ENCODE data around the gene ABHD17C.

ABHD17C gene

DNA sequence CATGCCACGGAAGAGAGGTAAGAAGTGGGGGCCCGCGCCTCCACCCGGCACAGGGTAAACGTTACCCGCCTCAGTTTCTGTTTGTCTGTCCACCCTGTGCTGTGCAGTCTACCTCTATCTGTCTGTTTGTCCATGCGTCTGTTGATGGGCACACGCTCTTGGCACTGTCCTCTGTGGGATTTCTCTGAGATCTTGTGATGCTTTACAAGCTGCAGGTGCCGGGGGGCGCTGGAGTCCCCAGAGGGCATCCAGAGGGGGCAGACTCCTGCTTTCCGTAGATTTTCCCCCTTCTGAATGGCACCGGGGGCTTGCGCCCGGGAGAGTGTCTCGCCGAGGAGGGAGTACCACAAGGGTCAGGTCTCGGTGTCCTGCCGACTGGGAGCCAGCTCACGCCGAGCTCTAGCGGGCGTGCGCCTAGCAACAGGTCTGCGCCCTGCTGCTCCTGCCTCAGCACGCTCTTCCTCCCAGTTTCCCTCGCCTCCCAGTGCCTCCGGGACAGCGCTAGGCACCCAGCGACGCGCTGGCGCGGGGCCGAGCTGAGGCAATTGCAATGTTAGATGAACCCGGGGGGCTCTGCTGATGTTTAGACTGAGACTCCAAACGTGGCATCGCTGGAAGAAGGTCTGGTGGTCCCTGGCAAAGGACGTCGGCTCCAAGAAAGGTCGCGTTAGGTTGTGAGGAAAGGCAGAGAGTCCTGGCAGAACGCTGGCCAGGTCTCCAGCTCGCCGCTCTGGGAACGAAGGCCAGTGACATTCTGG is 84.7 kb downstream of the ABHD17C start:
- FAIRE-seq: no peak
- DNase-seq (ENCODE audit: insufficient read length, low spot score): peak; percentile 28

DNA sequence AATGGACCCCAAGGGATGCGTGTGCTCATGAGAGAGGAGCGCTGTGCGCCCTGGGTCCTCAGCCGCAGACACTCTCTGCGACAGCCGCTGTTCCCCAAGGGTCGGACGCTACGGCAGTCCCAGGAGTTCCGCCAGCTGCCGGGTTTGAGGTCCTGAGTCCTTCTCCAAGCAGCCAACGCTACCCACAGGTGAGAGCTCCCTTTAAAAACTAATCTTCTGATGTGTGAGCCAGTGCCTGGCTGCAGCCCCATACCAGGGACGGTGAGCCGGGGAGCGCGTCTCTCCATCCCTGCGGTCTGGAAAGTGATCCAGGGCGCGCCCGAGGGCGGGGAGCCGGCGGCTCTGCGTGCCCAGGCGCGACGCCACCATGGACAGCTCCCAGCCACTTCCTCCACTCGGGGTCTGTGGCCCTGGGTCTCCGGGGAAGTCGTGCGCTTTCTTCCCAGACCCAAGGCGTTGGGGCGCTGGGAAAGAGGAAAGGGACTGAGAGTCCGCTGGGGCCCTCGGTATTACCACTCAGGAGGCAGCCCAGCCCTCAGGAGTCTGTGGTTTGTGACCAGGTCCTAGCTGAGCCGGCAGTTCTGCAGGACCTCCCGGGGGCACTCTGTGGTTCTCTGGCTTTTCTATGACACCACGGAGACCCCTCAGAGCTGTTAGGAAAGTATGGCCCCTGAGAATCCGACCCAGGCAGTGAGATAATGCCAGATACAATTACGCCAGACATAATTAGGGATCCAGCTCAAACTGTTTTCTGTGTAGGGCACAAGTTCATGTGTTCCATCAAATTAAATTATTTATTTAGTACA is 85.5 kb downstream of the ABHD17C start:
- FAIRE-seq: no peak

DNA sequence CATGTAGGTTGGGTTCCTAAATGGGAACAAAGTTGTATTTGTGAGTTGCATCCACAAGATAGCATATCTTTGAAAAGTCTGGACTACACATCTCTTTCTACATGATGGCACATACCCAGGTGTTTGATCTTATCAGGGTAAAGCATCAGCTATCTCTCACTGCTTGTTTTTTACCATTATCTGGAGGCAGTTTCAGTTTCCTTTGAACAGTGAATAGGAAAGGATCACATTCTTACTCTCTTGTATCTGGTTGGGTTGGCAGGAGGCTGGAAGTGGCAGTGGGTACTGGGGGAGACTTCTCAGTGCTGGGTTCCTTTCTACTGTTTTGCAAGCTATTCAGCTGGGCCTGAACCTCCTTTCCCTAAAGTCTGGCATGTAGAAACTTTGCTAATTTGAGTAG is 88.2 kb downstream of the ABHD17C start:
- no peak for DNase-seq (ENCODE audit: insufficient read length, low spot score)
- FAIRE-seq: no peak

More for the DNA sequence above, 85.5 kb downstream of the ABHD17C start:
- DNase-seq (ENCODE audit: insufficient read length, low spot score): peak; percentile 54

DNA sequence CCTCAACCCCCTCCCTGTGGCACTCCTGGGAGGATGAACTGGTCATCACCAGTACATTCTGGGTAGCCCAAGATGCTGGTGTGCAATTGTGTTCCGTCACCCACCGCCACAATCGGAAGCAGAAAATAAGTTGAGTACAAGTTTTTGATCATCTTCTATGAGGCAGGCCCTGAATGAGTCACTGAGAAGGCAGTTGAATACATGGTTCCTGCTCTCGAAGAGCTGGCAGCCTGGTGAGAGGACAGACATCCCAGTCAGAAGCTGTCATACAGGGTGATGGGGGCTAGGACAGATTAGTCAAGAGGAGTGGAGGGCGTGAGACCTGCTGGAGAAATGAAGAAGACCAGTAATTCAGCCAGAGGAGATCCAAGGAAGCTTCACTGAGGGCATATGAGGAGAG is 90.2 kb downstream of the ABHD17C start:
- no peak for FAIRE-seq
- no peak for DNase-seq (ENCODE audit: insufficient read length, low spot score)

DNA sequence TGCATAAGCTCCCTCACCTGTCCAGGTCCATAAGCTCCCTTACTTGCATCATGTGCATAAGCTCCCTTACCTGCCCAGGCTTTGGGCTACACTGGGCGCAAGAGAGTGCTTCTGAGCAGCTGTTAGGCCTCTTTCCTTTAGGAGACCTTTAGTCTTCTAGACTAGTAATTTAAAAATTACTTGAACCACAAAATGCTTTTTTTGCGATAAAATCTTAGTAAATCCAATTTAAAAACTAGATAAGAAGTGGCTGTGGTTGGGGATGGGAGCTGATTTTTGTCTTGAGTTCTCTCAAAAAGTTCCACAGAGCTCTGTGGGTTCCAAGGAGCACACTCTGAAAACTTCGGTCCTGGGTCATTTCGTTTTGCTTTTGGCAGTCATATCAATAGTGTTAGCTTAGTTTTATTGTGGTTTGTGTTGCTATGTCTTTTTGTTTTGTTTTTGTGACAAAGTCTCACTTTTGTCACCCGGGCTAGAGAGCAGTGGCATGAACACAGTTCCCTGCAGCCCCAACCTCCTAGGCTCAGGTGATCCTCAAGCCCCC is 90.8 kb downstream of the ABHD17C start:
- no peak for FAIRE-seq

DNA sequence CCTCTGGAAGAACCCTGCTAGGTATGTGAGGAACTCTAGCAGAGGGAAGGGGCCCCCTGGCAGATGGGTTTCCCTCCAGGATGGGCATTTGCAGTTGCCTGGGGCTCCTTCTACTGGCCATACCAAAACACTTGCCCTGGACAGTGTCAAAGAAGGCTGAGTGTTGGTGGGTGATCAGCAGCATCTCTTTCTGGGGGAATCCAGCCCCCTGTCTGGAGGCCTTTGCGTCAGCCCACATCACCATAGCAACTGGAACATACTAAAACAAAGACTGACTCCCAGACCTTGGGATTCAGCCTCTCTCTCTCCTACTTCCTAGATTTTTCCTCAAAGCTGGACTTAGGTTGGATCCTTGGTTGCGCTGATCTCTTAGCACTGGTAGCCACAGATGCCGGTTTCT is 92.2 kb downstream of the ABHD17C start:
- DNase-seq (ENCODE audit: insufficient read length, low spot score): no peak
- FAIRE-seq: no peak

More for the DNA sequence above, 90.8 kb downstream of the ABHD17C start:
- no peak for DNase-seq (ENCODE audit: insufficient read length, low spot score)

DNA sequence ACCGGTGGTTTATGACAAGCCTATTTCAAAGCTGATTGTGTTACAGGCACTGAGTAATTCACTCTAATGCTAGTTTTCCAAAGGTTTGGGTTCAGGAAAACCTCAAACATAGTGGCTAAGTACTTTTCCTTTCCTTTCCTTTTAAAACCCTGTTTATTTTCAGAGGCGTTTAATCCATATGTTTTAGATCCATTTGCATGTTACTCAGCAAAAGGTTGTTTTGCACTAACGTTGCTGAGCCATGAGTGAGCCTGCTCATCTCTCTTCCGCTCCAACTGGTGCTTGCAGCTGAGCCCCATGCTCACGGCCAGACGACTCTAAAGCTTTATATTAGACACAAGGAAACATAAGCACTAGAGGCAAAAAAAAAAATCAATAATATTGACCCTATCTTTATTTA is 93.4 kb downstream of the ABHD17C start:
- no peak for FAIRE-seq
- no peak for DNase-seq (ENCODE audit: insufficient read length, low spot score)

DNA sequence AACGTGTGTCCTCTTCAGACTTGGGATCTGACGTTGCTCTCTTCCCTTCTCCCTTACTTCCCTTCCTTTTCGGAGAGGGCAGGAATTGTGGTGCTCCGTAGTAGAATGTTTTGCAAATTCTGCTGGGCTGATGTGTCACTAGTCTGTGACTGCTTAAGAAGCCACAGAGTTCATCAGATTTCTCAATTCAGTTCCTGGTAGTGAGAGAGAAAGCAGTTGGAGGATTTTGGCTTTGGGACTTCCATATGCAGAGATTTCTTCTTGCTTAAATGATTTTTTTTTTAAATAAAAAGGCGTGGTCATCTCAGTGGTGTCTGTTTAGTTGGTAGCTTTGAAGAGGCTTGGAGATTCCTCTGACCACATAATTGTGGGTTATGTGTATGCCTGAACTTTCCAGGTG is 94.2 kb downstream of the ABHD17C start:
- FAIRE-seq (no peak), DNase-seq (ENCODE audit: insufficient read length, low spot score) (no peak)

DNA sequence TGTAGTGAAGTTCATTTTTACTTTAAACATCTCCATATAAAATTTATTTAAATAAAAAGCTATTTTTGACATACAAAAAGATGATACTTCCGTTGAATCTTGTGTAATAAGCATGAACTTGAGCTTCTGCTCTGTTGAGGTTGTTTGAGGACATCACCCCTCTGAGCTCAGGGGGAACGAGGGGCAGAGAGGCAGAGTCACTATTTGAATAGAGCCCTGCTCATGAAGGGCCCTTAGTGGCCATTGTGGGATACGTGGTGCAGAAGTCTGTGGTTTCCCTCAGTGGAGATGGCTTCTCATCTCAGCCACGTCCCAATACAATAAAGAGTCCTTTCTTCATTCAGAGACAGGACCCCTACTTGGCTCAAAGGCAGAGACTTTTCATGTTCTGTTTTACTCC is 94.7 kb downstream of the ABHD17C start:
- FAIRE-seq (no peak), DNase-seq (ENCODE audit: insufficient read length, low spot score) (no peak)

DNA sequence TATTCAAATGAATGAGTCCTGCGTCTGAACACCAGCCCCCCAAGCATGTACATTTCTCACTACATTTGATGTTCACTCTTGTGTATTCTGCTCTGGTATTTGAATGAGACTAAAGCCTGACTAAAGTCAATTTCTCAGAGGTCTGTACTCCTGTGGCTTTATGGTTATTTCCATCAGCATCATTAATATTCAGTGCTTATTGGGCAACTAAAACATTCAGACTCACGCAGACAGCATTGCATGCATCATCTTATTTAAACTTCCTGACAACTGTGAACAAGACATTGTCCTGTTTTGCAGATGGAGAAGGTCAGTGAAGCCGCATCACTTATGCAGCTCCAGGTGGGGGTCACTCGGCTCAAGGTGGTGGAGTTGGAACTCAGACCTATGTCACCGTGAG is 95.1 kb downstream of the ABHD17C start:
- FAIRE-seq (no peak), DNase-seq (ENCODE audit: insufficient read length, low spot score) (no peak)

DNA sequence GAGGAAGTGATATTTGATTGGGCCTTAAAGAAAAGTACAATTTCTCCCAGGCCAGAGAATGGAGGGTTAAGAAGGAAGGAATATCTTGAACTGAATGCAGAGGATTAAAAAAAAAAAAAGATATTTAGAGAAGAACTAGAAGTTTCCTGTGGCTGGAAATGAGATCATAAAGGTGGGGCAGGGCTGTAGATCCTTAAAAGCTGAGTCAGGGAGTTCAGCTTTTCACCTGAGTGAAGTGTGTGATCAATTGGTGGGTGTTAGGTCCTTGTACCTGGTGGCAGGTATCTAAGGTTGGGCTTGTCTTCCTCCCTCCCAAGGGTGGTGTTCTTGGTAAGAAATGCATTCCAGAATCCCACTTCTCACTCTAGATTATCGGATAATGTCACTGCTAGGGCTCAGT is 95.9 kb downstream of the ABHD17C start:
- DNase-seq (ENCODE audit: insufficient read length, low spot score) (no peak), FAIRE-seq (no peak)

DNA sequence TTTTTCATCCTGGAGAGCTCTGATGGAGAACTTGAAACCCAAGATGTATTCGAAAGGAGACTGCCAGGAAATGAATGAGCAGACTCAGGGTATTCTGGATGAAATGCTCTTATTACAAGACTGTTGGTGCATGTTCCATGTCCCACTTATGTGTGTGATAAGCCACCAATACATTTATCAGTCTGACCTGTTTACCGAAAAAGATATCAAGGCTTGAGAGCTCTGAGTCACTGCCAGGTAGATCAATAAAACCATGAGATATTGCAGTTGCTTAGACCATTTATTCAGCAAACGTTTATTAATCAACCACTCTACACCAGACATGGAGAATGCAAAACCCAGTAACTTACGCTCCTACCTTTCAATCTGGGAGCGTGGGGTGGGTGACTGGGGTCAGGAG is 101.3 kb downstream of the ABHD17C start:
- FAIRE-seq: no peak
- no peak for DNase-seq (ENCODE audit: insufficient read length, low spot score)

DNA sequence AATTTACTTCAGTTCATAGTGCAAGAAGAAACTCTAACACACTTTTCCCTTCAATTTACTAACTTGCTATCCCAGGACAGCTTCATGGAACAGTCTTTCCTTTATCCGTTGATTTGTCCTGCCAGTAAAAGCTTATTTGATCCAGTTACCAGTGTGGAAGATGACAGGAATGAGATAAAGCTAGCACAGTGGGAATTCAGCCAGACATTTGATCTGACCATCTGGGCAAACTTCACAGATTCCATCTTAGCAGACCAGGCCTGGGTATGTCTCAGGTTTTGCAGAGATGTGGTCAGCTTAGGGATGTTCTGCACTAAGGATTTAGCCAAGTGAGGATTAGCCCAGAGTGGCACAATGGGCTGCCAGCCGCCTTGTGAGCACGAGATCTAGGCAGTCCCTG is 103.8 kb downstream of the ABHD17C start:
- FAIRE-seq (no peak), DNase-seq (ENCODE audit: insufficient read length, low spot score) (no peak)

DNA sequence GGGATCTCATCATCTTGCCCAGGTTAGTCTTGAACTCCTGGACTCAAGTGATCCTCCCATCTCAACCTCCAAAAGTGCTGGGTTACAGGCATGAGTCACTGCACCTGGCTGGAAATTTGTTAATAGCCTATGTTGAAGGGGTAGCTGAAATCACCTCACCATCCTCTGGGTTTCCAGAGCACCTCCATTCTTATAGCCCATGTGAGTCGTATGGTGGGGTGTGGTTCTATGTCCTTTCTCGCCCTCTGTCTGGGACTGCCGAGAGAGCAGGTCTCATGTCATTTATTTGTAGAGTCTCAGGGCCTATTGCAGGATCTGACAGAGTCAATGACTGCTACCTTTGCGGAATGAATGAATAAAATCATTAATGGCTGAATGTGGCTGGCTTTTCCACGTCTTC is 105.0 kb downstream of the ABHD17C start:
- DNase-seq (ENCODE audit: insufficient read length, low spot score): no peak

DNA sequence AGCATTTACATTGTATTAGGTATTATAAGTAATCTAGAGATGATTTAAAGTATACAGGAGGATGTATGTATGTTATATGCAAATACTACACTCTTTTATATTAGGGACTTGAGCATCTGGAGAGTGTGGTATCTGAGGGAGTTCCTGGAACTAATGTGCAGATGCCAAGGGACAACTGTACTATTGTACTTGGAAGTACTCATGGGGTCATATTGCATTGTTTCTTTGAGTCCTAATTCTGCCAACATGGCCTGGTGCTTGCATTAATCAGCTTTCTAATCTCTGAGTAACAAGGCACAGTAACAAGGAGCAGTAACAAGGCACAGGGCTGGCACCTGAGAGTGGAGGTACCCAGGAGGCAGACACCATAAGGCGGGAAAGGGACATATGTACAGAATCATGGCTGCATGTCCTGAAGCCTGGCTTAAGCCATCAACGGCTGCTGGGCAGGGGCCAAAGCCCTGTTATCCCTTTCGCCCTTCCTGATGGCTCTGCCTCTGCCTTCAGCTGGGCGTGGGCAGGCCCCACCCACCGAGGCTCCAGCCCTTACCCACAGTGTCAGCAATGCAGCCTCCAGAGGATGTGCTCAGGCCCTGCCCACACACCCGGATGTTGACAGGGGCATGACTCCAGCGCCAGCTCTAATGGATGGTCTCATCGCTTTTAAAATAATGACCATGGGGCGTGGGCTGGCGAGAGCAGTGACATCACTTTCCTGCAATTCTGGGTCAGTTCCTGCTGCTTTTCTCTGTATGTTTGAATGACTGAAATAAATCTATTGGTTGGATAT is 107.0 kb downstream of the ABHD17C start:
- FAIRE-seq (no peak), DNase-seq (ENCODE audit: insufficient read length, low spot score) (peak; percentile 24)

More for the DNA sequence above, 105.0 kb downstream of the ABHD17C start:
- no peak for FAIRE-seq

DNA sequence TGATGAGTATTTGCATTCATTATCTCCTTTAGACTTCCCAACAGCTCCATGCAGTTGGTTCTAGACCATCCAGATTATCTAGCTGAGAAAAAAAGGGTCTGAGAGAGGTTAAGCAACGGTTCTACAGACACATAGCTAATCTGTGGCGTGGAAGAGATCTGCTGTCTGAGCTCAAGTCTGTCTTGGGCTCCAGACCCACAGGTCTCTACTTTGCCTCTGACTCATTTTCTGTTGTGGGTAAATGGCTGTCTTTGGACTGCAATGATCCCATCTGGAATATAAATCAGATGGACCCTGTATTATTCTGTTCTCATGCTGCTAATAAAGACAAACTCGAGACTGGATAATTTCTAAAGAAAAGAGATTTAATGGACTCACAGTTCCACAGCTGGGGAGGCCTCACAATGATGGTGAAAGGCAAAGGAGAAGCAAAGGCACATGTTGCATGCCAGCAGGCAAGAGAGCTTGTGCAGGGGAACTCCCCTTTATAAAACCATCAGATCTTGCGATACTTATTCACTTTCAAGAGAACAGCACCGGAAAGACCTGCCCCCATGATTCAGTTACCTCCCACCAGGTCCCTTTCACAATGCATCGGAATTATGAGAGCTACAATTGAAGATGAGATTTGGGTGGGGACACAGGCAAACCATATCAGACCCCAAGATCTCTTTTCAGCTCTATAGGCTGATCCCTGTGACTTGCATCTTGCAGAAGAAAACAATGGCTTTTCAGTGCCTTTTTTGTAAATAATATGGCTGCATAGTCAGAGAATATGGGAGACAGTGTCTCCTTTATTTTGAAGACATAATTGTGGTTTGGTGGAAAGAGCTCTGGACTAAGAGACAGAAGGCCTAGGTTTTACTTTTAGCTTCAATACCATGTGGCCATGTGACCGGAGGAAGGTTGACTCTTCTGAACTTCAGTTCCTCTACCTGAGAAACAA is 108.7 kb downstream of the ABHD17C start:
- DNase-seq (ENCODE audit: insufficient read length, low spot score) (no peak), FAIRE-seq (no peak)

DNA sequence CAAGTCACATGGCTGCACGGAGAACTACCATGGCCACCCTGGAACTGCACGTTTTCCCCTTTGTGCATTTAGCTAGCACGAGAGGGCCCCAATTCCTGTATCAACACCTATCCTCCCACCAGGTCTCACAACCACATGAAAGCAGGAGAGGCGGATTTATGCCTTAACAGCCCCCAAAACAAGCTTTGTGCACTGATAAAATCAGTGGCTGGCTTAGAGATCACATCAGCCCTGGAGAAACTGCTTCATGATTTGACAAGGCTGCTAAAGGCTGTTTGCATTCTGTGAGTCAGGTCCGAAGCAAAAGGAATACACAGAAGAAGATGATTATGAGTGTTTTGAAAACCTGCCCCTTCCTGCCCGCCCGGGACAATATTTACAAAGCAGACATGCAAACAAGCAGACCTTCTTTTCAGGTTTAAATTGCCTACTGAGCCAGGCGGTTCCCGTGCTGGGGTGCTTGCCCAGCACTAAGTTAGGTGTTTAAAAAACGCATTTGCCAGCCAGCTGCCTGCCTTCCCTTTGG is 109.9 kb downstream of the ABHD17C start:
- DNase-seq (ENCODE audit: insufficient read length, low spot score): no peak

More for the DNA sequence above, 109.9 kb downstream of the ABHD17C start:
- FAIRE-seq: no peak
